NCI-H1092 (cell line): Measurements from ENCODE around the gene TCN1.
"Not testable (repeated sequence)": the region's sequence is repeated elsewhere in the genome, so short reads cannot be mapped to it uniquely, and the experiment has no call there.

Experiments used
- DNase-seq: peaks from one replicate; lab custom pipeline; 2025; lab: John Stamatoyannopoulos, UW

Gene TCN1, protein sequence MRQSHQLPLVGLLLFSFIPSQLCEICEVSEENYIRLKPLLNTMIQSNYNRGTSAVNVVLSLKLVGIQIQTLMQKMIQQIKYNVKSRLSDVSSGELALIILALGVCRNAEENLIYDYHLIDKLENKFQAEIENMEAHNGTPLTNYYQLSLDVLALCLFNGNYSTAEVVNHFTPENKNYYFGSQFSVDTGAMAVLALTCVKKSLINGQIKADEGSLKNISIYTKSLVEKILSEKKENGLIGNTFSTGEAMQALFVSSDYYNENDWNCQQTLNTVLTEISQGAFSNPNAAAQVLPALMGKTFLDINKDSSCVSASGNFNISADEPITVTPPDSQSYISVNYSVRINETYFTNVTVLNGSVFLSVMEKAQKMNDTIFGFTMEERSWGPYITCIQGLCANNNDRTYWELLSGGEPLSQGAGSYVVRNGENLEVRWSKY

DNA sequence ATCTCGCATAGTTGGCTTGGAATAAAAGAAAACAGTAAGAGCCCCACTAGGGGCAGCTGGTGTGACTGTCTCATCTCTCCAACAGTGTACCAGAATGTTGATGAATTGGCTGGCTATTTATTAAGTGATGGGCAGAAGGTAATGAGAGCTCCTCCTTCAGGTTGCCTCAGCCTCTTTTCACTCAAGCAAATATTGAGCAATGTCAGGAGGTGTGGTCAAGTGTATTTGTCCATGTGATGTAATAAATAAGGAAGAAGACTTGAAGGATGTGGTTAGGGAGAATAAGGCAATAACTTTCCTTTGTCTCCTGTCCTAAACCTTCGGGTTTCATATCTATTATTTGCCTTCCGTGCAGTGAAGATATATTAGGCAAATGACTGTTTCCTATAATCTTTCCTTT, at the start of gene TCN1:
Gene TCN1, minus strand, starts transcription at position 91 of the 400 bp plus-strand sequence. Its CDS starts 17 bp downstream, at position 74.
- no peak for DNase-seq

DNA sequence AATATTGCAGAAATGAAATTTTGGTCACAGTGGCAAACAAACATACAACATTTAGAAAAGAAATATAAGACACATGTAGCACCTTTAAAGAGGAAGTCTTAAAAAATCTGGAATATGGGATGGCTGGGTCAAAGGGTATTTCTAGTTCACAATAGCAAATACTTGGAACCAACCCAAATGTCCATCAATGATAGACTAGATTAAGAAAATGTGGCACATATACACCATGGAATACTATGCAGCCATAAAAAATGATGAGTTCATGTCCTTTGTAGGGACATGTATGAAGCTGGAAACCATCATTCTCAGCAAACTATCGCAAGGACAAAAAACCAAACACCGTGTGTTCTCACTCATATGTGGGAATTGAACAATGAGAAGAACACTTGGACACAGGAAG, 37.3 kb upstream of the TCN1 start:
- not testable (repeated sequence) for DNase-seq

DNA sequence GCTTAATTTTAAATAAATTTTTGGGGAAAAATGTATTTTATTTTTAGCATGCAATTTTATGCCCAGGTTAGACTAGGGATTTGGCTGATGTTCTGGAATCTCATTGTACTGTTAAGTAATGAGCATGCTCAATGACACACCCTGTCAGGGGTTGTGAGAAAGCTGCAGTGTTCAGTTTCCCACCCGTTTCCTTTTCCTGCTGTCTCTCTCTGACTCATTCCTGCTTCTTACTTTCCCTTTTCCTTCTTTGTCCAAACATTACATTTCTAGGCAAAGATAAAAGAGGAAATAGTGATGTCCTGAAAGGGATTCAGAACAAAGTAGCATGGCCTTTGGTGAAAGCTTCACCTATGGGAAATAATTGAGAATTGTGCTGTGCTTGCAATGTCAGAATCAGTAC, 35.0 kb upstream of the TCN1 start:
- DNase-seq = no peak

DNA sequence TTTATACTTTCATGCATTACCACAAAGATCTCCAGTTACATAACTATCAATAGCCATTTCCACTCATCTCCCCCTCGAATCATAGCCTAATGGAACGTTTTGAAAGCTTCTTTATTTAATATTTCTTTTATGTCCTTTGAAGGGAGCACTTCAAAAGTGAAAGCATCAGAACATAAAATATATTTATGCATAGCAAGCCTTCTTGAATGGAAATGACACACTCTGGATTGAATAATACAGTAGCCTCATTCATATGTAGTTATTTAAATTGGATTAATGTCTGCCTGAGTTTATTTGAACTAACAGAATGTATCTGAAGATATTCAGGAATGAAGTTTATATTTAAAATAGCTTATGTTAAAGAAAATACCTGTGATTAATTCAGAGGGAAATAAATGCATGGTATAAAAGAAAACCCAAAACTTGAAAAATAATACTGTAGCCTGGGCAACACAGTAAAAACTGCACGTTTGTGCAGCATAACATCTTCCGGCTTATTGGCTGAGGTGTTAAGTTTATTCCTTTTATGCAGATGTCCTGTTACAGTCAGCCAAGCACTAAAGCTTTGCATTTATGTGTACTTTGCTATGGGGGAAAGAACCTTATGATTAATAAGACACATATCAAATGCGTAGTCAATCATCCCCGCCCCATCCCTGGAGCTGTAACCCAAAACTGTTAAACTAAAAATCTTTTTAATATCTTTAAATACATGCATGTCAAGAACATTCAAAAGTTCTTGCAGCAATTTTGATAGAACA, 34.3 kb upstream of the TCN1 start:
- no peak for DNase-seq

DNA sequence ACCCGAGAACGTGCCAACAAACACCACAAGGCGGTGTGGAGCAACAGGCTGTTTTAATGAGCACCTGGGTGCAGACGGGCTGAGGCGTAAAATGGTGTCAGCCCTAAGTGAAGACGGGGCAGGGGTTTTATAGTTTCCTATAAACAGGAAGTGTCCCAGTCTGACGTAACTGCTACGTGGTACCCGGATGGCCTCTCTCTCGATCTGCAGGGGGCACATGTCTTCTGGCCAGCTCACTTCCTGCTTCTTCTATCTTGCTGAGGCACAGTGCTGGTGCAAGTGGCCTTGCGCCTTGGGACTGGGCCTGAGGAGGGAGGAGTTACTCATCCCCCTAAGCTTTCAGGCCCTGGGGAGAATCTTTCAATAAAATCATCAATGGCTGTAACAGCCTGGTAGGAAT, 33.2 kb upstream of the TCN1 start:
- DNase-seq = no peak

DNA sequence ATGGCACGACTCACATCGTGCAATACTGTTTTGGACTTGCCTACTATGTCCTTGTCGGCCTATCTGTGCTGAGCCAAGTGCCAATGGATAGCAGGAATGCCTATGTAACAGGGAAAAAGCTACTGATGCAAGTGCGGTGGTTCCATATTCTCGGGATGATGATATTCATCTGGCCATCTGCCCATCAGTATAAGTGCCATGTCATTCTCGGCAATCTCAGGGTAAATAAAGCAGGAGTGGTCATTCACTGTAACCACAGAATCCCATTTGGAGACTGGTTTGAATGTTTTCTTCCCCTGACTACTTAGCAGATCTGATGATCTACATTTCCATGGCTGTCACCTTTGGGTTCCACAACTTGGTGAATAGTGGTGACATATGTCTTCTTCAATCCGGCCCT, 32.4 kb upstream of the TCN1 start:
- no peak for DNase-seq

DNA sequence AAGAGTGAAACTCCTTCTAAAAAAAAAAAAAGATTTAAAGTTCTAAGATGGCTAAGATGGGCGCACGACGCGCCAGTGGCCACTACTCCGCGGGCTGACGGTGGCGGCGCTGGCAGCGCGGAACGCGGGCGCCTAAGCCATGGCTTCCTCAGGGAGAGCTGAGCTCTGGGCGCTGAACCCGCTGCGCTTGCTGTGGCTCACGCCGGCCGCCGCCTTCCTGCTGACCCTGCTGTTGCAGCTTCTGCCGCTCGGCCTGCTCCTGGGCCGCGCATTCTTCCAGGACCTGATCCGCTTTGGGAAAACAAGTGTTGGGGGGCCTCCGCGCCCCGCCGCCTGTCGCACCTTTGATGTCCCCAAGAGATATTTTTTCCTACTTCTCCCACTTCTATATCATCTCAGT, 31.8 kb upstream of the TCN1 start:
- no peak for DNase-seq

DNA sequence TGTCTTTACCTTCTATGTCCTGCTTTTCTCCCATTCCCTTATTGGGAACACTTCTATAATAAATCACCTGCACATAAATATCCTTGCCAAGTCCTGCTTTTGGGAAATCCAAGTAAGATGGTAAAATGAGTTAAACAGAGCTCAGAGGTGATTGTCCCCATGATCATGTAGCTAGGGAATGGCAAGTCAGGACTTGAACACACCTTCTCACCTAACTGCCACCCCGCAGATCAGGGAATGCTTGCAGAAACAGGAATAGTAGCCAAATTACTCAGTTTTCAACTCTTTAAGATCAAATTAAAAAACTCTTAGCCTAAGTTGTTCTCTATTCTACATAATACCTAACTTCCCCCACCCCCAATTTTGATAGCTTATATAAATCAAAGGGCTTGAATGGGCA, 28.3 kb upstream of the TCN1 start:
- no peak for DNase-seq

DNA sequence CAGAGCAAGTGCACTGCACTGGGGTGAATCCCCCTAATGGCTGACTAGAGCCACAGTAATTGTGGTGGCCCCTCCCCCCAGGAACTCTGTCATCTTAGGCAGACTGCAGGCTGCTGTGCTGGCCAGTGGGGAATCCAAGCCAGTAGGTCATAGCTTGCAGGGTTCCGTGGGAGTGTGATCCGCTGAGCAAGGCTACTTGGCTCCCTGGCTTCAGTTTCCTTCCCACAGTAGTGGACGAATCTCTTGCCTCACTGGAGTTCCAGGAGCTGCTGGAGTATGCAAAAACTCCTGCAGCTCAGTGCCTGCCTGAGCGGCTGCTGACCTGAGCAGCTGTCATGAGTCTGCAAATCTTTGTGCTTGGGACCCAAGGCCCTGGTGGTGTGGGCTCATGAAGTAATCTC, 25.5 kb upstream of the TCN1 start:
- no peak for DNase-seq

DNA sequence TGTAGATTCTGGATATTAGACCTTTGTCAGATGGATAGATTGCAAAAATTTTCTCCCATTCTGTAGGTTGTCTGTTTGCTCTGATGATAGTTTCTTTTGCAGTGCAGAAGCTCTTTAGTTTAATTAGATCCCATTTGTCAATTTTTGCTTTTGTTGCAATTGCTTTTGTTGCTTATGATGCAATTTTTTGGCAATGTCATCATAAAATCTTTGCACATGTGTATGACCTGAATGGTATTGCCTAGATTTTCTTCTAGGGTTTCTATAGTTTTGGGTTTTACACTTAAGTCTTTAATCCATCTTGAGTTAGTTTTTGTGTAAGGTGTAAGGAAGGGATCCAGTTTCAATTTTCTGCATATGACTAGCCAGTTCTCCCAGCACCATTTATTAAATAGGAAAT, 20.9 kb upstream of the TCN1 start:
- DNase-seq = not testable (repeated sequence)

DNA sequence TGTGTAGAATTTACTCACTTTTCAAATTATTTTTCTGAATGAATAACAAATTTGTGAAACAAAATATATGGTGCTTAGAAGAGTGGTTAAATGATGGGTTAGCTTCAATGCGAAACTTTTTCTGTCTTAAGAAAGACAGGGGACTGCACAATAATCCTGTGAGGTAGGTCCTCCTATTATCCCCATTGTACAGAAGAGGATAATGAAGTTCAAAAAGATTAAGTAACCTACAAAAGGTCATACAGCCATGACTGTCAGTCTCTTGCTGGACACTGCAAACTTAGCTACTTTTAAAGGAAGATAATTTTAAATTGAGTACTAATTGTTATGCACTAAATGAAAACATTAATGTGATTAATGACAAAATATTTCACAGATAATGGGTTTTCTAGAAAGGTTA, 17.3 kb upstream of the TCN1 start:
- DNase-seq = no peak

DNA sequence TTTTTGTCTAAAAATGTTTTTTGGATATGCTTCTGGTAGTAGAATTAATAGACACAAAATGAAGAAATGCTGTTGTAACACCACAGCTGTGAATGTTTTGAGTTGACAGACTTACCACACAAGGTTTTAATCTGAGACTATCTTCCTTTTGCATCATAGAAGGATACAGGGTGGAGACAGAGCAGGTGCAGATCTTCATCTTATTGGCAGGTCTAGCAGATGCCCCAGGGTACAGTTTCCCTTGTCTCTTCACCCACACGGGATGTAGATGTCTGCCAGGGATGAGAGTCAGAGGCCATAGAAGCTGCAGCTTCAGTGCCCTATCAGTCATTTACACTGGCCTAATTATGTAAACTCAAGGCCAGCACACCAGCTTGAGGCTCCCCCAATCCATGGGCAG, 13.3 kb upstream of the TCN1 start:
- DNase-seq = no peak

DNA sequence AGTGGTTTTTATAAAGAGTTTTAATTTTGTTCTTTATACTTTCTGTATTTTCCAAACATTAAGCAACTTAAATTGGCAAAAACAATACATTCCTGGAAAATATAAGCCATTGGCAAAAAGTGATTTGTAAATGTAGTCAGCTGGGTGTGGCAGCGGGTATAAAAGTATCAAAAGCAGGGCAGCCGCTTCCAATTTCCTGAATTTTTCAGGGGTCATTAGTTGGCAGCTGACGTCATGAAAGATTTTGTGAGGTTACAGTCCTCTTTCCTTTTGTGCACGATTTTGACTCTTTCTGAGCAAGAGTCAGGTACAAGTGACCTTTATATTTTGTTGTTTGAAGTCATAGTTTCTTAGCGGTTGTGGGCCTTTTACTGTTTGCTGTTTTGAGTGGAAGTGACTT, 12.3 kb upstream of the TCN1 start, which contains the start of gene OOSP3:
Gene OOSP3, plus strand, starts transcription at position 208 of the 400 bp plus-strand sequence. Its CDS starts 27 bp downstream, at position 235.
- DNase-seq = no peak

DNA sequence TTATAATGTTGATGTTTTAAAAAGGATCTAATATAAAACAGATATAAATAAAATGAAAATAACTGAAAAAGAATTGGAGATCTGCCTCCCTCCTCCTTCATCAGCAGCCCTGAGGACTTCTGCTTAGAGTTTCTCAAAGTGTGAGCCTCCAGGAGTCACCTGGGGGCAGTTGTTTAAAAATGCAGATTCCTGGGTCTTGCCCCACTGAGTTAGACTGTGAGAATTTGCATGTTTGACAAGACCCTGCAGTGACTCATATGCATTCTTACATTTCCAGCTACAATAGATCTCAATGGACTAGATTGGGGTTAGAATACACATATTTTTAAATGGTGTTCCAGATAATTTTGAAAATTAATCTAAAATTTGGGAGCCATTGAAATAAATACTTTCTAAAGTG, 11.5 kb upstream of the TCN1 start:
- DNase-seq = no peak

DNA sequence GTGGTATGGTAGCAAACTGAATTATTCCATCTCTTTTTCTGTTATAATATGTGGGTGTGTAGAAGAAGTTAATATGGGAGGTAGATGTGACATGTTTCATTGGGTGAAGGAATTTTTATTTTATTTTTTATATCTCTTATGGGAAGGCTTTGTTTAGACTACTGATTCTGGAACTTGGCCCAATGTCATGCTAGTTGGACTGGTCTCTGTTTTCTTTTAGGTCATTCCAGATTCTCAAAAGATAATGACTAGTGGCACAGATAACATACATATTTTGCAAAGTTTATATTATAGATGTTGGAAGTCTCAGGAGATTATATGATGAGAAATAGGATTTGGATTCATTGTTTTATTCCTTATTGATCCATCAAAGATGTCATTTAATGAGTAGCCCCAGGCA, 11.0 kb upstream of the TCN1 start:
- DNase-seq = no peak

DNA sequence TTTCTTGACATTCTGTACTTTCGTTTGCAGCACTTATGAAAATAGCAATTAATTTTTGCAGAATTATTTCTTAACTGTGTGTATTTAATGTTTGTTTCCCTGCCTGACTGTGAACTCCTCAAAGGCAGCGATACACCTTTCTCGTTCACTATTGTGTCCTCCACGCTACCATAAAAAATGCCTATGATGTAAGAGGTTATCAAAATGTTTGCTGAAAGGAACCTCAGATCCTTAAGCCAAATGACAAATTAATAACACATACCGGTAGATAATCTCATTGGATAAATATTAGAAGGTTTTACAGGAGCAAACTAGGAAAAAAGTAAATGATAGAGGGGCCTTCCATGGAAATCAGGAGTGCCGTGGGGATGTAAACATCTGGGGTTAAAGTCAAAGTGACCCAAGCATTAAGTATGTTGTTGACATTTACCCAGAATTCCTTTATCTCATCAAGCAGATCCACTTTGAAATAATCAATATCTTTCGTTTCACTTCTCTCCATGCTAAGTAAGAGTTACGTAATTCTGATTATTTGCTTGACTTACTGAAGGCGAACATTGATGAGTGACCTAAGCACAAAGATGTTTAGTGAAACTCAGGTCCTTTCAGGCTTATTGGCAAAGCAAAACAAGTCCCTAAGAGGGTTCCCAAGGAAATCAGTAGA, 9.7 kb upstream of the TCN1 start:
- no peak for DNase-seq

DNA sequence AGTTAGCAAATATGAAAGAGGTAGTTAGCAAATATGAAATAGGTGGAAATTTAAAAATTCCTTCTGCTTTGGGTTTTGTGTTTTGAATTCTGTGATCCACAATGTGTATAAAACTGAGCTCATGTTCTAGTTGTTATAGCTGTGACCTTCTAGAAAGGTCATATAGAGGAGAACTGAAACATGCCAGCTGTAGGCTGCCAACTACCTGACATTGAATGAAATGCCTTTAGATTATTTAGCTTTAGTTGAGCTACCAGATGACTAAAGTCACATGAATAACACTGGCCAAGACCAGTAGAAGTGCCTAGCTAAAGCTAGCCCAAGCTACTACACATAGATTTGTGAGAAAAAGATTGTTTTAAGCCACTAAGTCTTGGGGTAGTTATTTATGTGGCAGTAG, 5.8 kb upstream of the TCN1 start:
- no peak for DNase-seq

DNA sequence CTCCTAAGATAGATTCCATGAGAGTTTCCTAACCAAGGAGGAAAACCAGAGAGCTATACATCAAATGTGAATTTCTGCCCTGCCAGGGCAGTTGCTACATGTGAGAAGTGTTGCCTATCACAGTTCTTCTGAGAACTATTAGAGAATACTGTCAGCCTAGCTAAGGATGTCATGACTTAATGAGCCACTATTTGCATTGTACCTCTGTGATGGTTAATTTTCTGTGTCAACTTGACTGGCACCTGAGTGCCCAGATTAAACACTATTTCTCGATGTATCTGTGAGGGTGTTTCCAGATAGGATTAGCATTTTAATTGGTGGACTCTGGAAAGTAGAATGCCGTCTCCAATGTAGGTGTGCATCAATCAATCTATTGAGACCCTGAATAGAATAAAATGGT, 1.7 kb upstream of the TCN1 start:
- DNase-seq = no peak

DNA sequence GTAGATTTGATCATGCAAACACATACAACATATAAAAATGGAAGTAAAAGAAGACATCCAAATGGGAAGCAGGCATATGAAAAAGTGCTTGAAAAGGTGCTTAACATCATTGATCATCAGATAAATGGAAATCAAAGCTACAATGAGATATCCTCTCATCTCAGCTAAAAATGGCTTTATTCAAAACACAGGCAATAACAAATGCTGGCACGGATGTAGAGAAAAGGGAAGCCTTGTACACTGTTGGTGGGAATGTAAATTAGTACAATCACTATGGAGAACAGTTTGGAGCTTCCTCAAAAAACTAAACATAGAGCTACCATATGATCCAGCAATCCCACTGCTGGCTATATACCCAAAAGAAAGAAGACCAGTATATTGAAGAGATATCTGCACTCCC, 549 bp upstream of the TCN1 start:
- no peak for DNase-seq

DNA sequence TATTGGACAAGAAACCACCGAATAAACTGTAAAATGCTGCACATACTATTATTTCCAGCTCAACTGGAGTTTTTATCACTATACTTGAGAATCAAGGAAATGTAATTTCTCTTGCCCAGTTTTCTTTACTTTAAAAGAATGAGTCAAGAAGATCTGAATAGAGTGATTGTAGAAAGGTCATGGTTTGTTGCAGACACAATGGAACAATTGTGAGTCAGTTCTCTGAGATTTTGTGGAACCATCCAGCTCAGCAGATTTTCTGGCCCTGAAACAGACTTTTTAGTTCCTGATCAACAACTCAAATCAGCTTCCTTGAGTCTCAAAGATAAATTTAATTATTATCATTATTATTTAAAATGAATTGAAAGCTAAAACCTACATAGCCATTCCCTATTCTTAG, 1.3 kb downstream of the TCN1 start:
- no peak for DNase-seq

DNA sequence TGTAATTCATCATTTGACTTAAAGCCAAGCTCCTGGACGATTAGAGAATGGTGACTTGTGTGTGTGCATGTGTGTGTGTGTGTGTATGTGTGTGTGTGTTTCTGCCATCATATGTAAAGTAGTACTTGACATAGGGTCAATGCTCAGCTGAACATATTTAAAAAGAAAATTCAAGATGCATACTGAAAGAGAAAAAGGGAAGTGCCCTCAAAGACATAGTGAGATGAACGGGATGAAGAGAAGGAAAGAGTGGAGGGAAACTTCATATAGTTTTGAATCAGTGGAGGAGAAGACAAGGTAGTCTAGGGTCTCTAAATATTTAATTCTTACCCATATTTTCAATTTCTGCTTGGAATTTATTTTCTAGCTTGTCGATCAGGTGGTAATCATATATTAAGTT, 4.0 kb downstream of the TCN1 start:
- DNase-seq = no peak

DNA sequence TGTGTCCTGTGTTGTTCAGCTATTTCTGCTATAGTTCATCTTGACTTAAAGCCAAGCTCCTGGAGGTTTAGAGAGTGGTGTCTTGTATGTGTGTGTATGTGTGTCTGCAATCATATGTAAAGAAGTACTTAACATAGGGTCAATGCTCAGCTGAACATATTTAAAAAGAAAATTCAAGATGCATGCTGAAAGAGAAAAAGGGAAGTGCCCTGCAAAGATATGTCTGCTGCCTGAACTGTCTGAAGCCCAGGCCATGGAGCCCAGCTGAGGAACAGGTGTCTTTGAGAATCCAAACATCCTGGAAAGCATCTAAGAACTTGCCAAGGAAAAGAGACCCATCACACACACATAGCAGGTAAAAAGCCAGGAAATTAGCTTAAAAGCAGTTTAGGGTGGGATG, 6.6 kb downstream of the TCN1 start:
- no peak for DNase-seq
